Kidney (tissue), 14 donors: Measurements from ENCODE around the gene UBL5. TPM values are rescaled to one million over a fixed set of nuclear protein-coding genes. Genes with fewer than 3 reads are reported as not detected.

Source experiments
- DNase-seq, 5 donors: peaks; one replicate each; pipeline ENCODE4 v3.0.0-alpha.2; 2013 to 2020
- FAIRE-seq: peaks from 2 replicates; lab custom pipeline; 2012; peaks lifted over from hg19 to GRCh38; lab: Jason Lieb, UNC
- H3K27ac ChIP-seq, 2 donors: one replicate each; pipeline ENCODE4 v1.7.0; 2013; ENCODE audit warnings: low read depth in 2 of 2, low read length in 2 of 2, inconsistent platforms in 1 of 2
- H3K27me3 ChIP-seq: one replicate; pipeline ENCODE4 v1.7.1; 2013; ENCODE audit warnings: low read length, inconsistent platforms; ENCODE audit not compliant: control insufficient read depth, insufficient read depth
- H3K36me3 ChIP-seq, 3 donors: one replicate each; pipeline versions ENCODE4 v1.7.0 to v1.7.1; 2013; ENCODE audit warnings: low read length in 3 of 3, control low read depth in 1 of 3, inconsistent platforms in 1 of 3; ENCODE audit not compliant: insufficient read depth in 3 of 3, control insufficient read depth in 2 of 3
- H3K4me1 ChIP-seq, 3 donors: one replicate each; pipeline versions ENCODE4 v1.7.0 to v1.7.1; 2013; ENCODE audit warnings: low read length in 3 of 3, inconsistent platforms in 1 of 3, low read depth in 1 of 3; ENCODE audit not compliant: control insufficient read depth in 2 of 3, insufficient read depth in 2 of 3
- H3K4me3 ChIP-seq, 3 donors: one replicate each; pipeline versions ENCODE4 v1.7.0 to v1.8.1; 2013; ENCODE audit warnings: low read length in 3 of 3, control low read depth in 1 of 3, inconsistent platforms in 1 of 3
- H3K9ac ChIP-seq, 3 donors: one replicate each; pipeline versions ENCODE4 v1.7.0 to v1.7.1; 2013; ENCODE audit warnings: low read length in 3 of 3, control low read depth in 1 of 3, inconsistent platforms in 1 of 3
- H3K9me3 ChIP-seq, 3 donors: one replicate each; pipeline versions ENCODE4 v1.7.0 to v1.7.1; 2013; ENCODE audit warnings: low read length in 3 of 3, control low read depth in 1 of 3, inconsistent platforms in 1 of 3; ENCODE audit not compliant: control insufficient read depth in 2 of 3, insufficient read depth in 1 of 3
- intact Hi-C: fragments of 100-400 bp; cut with DNase I; formaldehyde crosslinking; loops from one replicate; pipeline ENCODE4 v1.11.1; 2022
- polyA plus RNA-seq: library from polyadenylated mRNA; stranded (reverse); fragments of 350-450 nt; fragmentation: Illumina TruSeq; extraction: RNeasy Lipid Tissue Mini Kit (QIAGEN cat#74804); gene quantifications from one replicate; pipeline ENCODE4 v1.2.3, GENCODE V29; 2014; ENCODE audit warnings: low read depth, low replicate concordance; ENCODE audit not compliant: insufficient read depth
- total RNA-seq: library from RNA; stranded (reverse); fragmentation: NEBNext Ultra II Directional; extraction: Animal tissue kit (Norgen Biotek cat#: 25700); gene quantifications from one replicate; pipeline ENCODE4 v1.2.1, GENCODE V29; 2021
- TF ChIP-seq, protein P1 (sequence below): IDR thresholded peaks from 3 replicates; pipeline ENCODE4 v1.5.1; 2012; ENCODE audit warnings: mild to moderate bottlenecking, moderate library complexity, borderline replicate concordance; ENCODE audit not compliant: insufficient read depth; ENCODE audit errors: extremely low read depth
- donor health status: control.
- donor health status: control.
- donor health status: control.
- donor health status: control.
- donor health status: control.
- donor health status: DM: yes; HTN: yes; CAD: no.
- donor health status: Normal renal cell carcinoma (clear cell type).

Gene UBL5
- total and polyA plus RNA-seq, 2 donors from 2014 or later = 322 to 968 TPM

DNA sequence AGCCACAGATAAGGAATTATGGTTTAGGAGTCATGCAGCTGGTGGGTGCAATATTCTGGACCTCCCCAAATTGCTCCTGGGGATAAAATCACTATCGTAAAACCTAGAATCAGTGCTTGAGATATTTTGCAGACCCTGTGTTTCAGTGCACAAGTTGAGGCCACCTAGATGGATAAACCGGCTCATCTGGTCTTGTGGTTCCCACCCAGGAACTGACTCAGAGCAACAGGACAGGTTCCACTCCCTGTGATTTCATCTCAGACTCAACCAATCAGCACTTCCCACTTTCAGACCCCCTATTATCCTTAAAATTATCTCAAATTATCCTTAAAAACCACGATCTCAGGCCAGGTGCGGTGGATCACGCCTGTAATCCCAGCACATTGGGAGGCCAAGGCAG, 29.8 kb upstream of the UBL5 start:
- H3K9me3 ChIP-seq = no peaks in the 10 kb centered on the region
- TF ChIP-seq, protein P1, sequence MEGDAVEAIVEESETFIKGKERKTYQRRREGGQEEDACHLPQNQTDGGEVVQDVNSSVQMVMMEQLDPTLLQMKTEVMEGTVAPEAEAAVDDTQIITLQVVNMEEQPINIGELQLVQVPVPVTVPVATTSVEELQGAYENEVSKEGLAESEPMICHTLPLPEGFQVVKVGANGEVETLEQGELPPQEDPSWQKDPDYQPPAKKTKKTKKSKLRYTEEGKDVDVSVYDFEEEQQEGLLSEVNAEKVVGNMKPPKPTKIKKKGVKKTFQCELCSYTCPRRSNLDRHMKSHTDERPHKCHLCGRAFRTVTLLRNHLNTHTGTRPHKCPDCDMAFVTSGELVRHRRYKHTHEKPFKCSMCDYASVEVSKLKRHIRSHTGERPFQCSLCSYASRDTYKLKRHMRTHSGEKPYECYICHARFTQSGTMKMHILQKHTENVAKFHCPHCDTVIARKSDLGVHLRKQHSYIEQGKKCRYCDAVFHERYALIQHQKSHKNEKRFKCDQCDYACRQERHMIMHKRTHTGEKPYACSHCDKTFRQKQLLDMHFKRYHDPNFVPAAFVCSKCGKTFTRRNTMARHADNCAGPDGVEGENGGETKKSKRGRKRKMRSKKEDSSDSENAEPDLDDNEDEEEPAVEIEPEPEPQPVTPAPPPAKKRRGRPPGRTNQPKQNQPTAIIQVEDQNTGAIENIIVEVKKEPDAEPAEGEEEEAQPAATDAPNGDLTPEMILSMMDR = no peak
- H3K9ac ChIP-seq = no peak overlapping the region
- no peak for DNase-seq
- H3K27me3 ChIP-seq = no peaks in the 10 kb centered on the region
- no peak overlapping the region for H3K27ac ChIP-seq
- H3K4me3 ChIP-seq = no peak overlapping the region
- H3K36me3 ChIP-seq = no peaks in the 10 kb centered on the region
- no peak for FAIRE-seq
- intact Hi-C loops = no loop called here
- no peaks in the 10 kb centered on the region for H3K4me1 ChIP-seq

DNA sequence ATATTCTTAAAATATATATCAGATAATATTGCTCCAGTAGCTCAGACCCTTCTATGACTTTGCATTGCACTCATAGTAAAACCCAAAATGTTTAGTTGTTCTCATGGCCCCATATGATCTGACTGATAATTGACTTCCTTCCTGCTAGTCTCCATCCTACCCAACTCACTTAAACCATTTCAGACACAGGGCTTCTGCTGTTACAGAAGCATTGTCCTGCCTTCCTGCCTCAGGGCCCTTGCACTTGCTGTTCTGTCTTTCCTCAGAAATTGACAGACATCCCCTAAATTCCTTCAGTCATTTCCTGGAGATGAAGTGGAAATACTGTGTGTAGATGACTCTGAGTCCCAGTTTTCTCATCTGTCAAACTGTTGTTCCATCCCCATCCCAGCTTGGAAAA, 28.6 kb upstream of the UBL5 start:
- H3K4me3 ChIP-seq = no peak overlapping the region
- FAIRE-seq (no peak), DNase-seq (no peak)
- H3K4me1 ChIP-seq = no peaks in the 10 kb centered on the region
- H3K9me3 ChIP-seq = no peaks in the 10 kb centered on the region
- H3K27me3 ChIP-seq = no peaks in the 10 kb centered on the region
- H3K36me3 ChIP-seq = no peaks in the 10 kb centered on the region
- H3K9ac ChIP-seq = no peak overlapping the region
- TF ChIP-seq, protein P1 = no peak
- intact Hi-C loops = no loop called here
- H3K27ac ChIP-seq = no peak overlapping the region

DNA sequence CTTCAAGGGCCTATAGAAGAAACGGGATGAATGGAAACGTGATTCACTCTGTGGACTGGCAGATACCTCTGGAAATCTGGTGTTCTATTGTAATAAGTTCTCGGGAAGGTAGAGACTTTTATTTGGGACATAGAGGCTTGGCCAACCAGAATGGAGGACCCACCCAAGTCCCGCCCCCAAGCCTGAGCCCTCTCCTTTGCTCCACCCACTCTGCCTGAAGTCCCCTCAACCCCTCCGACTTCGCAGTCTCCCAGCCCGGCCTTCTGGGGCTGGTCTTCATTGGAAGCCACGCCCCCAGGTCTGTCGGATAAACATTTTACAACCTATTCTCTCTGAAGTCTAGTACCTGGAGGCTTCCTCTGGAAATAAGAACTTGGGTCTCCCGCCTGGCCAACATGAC, 25.7 kb upstream of the UBL5 start:
- intact Hi-C loops = no loop called here
- Histone ChIP-seq H3K9me3 (no peaks in the 10 kb centered on the region), H3K27ac (no peak overlapping the region), H3K9ac (no peak overlapping the region), H3K4me1 (no peaks in the 10 kb centered on the region), H3K36me3 (no peaks in the 10 kb centered on the region), H3K4me3 (no peak overlapping the region), H3K27me3 (no peaks in the 10 kb centered on the region)
- FAIRE-seq (no peak), DNase-seq (no peak)
- TF ChIP-seq, protein P1 = no peak

DNA sequence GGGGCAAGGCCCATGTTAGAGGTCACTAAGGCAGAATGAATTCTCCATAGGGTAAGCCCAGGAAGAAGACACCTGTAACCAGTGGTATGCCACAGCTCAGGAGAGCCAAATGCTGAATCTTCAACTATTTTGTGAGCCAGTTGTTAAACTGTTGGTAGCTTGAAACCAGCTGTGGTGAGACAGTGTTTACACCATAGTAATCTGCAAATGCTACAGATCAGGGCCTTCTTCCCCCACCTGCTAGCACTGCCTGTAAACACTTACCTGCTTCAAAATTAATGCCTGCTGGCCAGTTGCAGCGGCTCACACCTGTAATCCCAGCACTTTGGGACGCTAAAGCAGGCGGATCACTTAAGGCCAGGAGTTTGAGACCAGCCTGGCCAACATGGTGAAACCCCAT, 20.9 kb upstream of the UBL5 start:
- H3K27me3 ChIP-seq = no peaks in the 10 kb centered on the region
- TF ChIP-seq, protein P1 = no peak
- intact Hi-C loops = no loop called here
- no peak overlapping the region for H3K9ac ChIP-seq
- peaks cover 0 to 2% (median 0%) of the 10 kb centered on the region in 3 donors for H3K4me1 ChIP-seq
- H3K4me3 ChIP-seq = no peak overlapping the region
- FAIRE-seq (no peak), DNase-seq (no peak)
- H3K36me3 ChIP-seq = peaks cover 7 to 12% (median 10%) of the 10 kb centered on the region in 3 donors
- H3K27ac ChIP-seq = no peak overlapping the region
- H3K9me3 ChIP-seq = no peaks in the 10 kb centered on the region
